GM21717 (cell line): Measurements from ENCODE around the gene SLC25A53.
"Not testable (repeated sequence)": the region's sequence is repeated elsewhere in the genome, so short reads cannot be mapped to it uniquely, and the experiment has no call there.

Source experiments
- ATAC-seq: cut with Tn5 transposase; IDR thresholded peaks from one replicate; pipeline ENCODE4 v1.9.1; 2021; ENCODE audit warnings: mild to moderate bottlenecking, moderate library complexity; ENCODE audit not compliant: unreplicated experiment

Gene SLC25A53

DNA sequence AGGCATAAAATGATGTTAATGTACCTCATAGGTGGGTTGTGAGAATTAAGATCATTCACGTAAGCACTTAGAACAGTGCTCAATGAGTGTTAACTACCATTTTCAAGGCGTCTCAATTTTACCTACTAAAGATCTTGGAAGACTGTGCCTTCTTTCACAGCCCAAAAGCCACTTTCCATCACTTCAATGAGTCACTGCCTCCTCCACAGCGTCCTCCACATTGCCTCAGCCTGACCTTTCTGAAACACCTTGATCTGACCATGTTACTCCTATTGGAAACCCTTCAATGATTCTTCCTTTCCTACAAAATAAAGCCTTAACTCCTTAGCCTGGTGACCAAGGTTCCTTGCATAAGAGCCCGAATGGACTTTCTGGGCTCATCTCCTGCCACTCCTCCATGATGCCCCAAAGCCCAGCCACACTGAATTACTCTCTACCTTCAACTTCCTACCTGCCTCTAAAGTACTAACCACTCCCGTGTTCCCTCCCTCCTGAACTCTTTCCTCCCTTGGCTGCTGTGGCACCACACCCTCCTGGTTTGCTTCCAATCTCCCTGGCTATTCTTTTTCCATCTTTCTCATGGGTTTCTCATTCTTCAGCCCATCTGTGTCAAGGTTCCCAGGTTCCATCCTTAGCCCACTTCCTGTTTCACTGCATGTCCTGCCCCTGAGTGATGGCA, 22.1 kb downstream of the SLC25A53 start:
- no peak for ATAC-seq

DNA sequence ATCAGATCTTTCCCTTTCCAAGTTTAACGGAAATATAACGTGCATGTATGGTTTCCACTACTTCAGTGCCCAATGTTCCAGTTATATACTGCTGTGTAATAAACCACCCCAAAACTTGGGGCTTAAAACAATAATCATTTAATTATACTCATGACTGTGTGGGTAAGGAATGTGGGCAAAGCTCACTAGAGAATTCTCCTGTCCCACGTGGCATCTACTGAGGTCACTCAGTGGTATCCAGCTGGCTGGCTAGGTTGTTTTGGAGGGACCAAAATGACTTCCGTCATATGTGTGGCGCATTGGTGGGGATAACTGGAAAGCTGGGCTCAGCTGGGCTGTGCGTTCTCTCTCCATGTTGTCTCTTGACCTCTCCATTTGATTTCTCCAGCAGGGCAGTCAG, 26.0 kb downstream of the SLC25A53 start:
- ATAC-seq = no peak

DNA sequence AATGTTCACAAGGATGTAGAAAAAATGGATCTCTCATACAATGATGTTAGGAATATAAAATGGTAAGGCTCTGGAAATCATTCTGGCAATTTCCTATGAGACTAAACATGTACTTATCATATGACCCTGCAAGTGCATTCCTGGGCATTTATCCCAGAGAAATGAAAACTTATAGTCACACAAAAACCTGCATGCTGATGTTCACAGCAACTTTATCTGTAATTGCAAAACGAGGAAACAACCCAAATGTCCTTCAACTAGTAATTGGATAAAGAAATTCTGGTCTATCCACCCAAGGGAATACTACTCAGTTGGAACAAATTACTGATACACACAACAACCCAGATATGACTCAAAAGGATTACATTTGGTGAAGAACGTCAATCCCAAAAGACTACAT, 30.0 kb downstream of the SLC25A53 start:
- no peak for ATAC-seq

DNA sequence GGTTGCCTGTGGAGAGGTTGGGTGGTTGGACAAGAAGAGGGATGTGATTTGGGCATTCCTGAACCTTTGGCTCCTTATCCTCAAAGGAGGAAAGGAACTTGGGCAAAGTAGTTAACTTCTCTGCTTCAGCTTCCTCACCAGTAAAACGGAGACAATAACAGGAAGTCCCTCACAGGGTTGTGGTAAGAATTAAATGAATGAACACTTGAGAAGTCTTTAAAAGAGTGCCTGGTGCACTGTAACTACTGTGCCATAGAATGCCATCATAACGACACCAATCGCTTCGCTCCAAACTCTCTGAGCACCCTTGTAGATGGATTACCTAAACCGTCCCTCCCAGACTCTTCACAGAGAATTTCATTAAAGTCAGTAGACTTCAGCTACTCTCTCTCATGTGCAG, 34.0 kb downstream of the SLC25A53 start:
- ATAC-seq = no peak

DNA sequence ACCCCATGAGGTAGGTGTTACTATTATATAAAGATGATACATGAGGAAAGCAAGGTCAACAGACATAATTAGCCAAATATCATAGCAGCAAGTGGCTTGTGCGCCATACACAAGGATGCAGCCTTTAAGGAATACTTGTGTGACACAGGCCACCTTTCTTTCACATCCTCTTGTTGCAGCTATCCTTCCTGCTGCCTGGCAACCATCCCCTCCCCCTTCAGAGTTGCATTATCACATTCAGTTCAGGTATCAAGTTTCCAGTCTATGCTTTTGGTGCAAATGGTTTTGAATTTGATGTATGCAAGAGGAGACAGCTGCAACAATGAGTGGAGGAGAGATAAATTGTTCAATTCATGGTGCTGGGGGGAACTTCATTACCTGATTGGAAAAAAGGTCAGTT, 38.0 kb downstream of the SLC25A53 start:
- ATAC-seq = no peak

DNA sequence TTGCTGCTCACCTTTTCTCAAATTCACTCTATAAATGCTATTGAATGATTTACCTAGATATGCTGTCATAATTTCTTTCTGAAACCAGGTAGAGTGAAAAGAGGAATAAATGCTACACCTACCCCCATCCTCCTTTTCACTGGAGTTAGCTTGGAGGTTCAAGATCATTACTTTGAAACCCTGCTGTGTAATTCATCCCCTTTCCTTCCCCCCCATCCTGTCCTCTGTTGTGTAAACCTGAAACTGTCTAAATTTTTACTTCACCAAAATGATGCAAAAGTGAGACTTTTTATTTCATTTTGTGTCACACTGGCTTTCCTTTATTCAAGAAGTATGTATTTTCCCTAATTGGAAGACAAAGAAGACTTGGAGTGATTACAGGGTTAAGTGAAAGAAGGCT, 39.0 kb downstream of the SLC25A53 start:
- no peak for ATAC-seq

DNA sequence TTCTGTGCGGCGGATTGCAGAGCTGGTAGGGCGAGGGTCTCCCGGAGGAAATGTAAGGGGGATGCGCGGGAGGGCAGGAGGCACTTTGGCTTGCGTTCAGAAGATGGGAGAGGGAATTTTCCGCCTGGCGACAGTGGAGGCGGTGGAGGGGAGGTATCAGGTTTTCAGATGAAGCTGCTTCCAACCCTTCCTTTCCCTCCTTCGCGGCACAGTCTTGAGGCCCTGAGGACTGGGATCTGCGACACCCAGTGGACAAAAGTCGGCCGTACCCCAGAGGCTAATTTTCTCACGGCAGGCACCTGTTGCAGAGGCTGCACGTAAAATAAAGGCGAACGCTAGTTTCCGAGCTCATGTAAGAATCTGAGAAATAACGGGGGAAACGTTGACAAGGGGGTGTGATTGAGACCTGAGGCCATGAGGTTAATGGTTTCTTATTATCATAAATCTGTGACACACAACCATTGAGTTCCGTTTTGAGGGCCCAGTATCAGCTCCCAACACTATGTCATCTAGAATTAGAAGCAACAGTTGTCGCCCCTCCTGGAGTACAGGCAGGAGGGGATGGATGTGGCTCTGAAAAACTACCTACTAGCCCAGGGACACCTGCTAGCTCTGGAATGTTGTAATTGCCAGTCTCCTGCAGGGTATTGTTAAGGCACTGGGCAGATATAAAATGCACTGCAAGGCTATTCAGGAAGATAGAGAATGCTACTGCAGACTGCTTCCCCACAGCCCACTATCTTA, 43.4 kb downstream of the SLC25A53 start:
- ATAC-seq = peak; percentile 60

DNA sequence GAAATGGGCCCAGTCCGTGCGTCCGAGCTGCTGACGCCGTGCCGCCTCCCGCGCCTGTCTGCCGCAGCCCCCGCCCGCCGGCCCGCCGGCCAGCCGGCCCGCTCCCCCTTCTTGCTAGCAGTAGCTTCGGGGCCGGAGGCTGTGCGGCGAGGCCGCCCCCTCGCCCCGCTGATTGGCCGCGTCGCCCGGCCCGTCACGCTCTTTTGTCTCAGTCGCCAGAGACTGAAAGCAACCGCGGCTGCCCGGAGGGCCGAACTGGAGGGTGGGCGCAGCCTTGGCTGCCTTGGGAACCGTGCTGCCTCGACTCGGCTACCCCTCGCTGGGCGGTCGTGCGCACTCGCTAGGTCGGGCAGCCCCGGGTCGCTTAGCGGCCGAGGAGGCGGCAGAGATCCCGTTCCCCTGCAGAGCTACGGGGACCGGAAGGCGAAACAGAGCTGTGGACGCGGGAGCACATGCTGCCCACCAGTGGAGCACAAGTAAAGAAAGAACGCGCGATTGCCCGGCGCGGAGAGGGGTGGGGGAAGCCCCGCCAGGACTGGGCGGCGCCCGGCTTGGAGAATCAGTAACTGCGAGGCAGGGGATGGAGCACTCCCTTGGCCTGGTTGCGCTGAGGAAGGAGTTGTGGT, 44.4 kb downstream of the SLC25A53 start, which contains the start of gene ZCCHC18:
Gene ZCCHC18, plus strand, starts transcription at position 198 of the 626 bp plus-strand sequence. CDS start 1,589 bp downstream, outside the sequence.
- peak; percentile 70 for ATAC-seq

DNA sequence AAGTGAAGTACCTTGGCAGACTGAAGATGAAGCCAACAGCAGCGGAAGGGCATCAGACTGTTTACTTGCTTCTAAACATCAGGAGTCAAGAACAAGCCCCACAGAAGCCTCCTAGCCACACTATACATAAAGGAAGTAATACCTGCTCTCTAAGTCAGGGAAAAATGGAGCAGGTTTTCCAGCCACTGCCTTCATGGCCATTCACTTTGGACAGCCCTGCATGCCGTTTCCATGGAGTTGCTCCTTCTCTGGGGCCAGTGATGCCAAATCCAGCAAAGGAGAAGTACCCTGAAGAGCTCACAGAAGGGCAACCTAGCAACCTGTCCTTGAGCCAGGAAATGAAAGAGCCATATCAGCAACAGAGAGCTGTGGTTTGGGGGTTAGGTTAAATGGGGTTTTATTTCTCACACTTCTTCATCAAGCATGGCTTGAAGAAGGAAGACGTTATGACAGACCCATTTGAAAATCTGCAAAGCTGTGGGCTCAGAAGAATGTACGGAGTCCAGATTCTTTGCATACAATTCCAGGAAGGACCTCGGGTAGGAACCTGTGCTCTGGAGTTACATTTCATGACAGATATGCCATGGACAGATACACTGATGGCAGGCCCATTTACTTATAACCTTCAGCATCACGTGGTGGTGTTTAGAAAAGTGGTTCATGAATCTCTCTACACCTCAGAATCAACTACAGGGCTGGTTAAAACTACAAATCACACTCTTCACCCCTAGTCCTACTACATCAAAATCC, 46.1 kb downstream of the SLC25A53 start:
- ATAC-seq = peak; percentile 49

DNA sequence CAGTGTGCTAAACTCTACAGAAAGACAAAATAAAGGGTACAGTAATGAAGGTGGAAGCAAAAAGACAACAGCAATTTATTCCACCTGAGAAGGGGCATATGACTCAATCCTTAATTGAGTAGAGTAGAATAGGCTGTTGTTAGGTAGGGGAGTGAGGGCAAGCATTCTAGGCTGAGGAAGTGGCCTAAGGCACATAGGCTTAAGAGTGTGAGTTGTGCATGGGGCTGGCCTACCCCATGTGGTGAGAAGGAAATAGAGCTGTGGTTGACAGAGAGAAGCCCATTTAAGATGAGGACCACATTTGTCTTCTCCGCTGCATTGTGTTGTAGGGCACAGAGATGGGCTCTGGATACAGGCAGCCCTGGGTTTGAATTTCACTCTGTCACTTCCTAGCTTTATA, 47.9 kb downstream of the SLC25A53 start:
- no peak for ATAC-seq

DNA sequence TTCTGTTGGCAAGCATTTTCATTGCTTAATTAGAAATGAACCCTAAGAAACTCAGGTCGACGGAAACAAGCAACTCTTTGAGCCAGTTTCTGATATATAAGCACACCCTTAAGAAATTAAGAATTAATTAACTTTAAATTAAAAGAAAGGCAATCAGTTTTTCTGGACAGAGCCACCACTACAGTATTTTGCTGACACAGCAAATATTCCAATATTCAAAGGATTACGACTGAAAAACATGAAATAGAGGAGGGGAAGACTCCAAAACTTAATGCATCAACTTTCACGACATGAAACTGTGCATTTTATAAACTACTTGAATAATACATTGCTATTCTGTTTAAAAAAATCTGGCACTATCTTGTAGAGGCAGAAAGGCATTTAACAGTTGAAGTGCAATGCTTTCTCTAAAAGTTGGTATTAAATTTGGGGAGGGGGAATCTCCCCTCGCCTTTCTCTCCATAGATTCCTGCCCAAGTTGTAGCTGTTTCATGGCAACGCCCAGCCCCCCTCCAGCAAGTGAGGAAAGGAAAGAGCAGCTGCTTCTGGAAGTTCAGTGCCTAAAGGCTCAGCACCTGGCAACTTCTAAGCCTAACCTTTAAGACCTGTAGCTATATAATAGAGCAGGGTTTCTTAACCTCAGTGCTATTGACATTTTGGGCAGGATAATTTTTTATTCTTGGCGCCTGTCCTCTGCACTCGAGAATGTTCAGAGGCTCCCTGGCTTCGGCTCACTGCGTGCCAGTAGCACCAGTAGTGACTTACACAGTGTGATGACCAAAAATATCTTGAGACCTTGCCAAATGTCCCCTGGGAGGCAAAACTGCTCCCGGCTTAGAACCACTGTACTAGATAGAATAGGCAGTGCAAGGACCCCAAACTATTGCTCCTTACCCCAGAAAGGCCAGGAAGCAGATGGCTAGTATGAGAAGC, 51.2 kb downstream of the SLC25A53 start:
- no peak for ATAC-seq

DNA sequence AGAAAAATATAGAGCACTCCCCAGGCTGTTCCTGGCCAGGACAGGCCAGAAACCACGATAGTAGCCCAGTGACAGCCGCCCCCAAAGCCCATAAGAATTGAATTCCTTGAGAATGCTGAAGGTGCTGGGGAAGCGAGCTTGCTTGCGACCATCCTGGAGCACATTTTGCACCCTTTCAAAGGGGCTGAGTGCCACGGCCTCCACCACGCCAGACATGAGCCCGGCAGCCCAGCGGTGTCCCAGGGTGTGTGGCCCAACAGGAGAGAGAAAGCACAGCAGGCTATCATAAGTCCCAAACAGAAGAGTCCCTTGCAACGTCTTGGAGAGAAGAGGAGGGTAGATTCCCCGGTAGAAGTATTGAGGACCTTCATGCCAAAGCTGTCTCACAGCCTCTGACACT, 52.1 kb downstream of the SLC25A53 start:
- no peak for ATAC-seq

DNA sequence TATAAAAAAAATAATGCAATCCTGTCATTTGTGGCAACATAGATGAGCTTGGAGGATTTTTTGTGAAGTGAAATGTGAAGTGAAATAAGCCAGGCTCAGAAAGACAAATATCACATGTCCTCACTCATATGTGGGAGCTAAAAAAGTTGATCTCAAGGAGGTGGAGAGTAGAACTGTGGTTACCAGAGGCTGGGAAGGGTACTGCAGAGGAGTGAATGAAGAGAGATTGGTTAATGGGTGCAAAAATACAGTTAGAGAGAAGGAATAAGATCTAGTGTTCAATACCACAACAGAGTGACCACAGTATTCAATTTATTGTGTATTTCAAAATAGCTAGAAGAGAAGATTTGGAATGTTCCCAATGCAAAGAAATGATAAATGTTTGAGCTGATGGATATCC, 57.9 kb downstream of the SLC25A53 start:
- no peak for ATAC-seq

DNA sequence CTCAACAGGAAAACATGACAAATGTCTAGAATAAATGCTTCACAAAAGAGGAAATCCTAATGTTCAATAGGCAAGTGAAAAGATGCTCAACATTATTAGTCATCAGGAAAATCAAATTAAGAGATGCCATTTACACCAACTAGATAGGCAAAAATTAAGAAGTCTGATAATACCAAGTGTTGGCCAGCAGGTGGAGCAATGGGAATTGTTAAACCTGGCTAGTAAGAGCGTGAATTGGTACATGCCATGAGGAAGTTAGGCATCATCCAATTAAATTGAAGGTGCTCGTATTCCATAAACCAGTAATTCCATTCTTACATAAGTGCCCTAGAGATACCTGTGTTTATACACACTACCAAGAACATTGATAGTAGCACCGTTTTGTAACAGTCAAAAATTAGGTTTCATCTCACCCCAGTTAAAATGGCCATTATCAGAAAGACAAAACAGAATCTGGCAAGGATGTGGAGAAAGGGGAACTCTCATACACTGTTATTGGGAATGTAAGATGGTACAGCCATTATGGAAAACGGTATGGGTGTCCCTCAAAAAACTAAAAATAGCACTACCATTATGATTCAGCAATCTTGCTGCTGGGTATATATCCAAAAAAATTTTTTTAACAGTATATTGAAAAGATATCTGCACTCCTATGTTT, 58.5 kb downstream of the SLC25A53 start:
- ATAC-seq = peak; percentile 79

DNA sequence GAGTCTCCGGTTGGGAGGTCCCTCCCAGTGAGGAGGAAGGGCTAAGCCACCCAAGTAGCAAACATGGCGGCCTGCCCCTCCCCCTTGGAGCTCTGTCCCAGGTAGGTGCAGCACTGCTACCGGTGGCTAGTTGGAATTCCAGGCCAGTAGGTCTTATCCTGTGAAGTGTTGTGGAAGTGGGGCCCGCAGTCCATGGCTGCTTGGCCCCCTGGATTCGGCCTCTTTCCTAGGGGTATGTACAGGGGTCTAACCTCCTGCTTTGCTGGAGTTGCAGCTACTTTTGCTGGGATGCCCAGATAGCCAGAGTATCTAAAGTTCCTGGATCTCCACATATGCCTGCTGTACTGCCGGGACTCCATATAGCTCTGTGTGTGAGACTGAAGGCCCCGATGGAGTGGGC, 70.9 kb downstream of the SLC25A53 start:
- ATAC-seq = no peak

DNA sequence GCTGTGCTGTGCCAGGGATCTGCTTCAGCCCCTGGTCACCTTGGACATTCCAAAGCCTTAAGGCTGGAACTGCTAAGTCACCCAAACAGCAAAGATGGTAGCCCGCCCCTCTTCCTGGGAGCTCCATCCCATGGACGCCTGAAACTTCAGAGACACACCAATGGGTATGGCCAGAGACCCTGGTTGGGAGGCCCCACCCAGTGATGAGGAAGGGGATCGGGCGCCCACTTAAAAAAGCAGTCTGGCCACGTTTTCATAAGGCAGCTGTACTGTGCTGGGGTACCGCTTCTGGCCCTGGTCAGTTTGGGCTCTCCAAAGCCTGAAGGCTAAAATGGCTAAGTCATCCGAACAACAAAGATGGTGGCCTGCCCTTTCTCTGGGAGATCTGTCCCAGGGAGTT, 71.3 kb downstream of the SLC25A53 start:
- ATAC-seq = no peak

DNA sequence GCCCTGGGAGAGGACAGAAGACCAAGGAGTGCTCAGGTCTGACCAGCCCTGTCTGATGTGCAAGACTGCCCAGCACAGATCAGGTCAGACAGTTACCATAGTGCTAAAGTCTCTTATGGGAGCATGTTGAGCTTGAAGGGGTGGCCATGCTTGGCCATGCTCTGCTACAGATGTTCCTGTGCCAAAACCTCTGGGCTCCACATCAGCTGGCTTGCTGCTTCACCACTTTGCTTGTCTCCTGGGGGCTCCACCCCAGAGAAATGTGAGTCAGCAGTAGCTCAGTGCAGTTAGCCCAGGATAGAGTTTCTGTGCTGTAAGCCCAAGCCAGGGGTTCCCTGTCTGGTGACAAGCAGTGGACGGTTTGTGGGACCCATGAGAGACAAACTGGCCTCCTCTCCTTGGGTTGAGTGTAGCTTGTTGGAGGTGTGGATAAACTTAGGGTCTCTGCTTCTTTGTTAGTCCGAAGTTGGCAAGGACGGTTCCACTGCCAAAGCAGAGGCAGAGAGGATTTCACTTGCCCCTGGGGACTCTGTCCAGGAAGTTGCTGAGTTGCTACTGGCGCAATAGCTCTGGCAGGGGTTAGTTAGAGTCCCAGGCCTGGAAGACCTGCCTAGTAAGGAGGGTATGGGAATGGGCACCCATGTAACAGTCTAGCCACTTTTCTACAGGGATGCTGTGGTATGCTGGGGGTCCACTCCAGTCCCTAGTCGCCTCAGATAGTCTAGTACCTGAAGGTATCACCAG, 72.1 kb downstream of the SLC25A53 start:
- no peak for ATAC-seq

DNA sequence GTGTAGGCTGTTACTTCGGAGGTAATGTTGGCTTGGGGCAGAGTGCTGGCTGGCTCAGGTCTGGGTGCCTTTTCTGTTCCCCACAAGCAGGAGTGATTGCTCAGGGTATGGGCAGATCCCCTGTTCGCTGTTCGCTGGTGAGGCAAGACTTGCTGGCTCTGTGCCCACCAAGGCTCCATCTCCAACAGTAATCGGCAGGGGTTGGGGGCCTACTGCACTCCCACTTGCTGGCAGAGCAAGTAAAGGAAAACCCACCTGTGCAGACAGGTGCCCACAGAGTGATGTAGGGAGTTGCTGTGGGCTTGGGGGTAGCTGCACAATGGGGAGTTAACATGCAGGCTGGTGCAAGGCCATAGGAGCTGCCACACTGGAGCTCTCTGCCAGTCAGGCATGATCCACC, 72.7 kb downstream of the SLC25A53 start:
- ATAC-seq = no peak

DNA sequence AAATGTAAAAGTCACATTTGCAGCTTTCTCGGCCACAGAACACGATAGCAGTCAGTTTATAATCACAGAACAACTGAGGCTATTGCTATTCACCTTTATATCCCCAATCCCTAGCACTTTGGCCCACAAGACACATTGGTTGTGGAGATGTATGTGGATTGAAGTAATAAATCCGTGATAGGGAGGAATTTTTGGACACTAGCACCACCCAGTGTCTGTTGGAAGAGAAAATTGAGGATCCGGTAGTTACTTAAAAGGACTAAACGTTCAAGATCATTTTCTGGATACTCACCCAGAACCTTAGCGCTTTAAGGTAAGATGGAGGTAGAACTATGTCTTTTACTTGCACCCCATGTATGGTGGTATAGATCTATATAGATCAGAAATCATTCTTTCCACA, 79.0 kb downstream of the SLC25A53 start:
- ATAC-seq = not testable (repeated sequence)
